Cardiac septum (tissue), 1 donor: ENCODE results near the gene NDUFB1. TPM values are rescaled to one million over a fixed set of nuclear protein-coding genes. Genes with fewer than 3 reads are reported as not detected.
A peak's percentile ranks its signal among the peaks of the same experiment; 100 is the strongest.

Experiments used
- DNase-seq: peaks from one replicate; pipeline ENCODE4 v3.0.0-alpha.2; 2020; ENCODE audit warnings: low spot score
- intact Hi-C: fragments of 100-400 bp; cut with DNase I; formaldehyde crosslinking; loops from one replicate; pipeline ENCODE4 v1.14.0; 2022
- long read RNA-seq: library from polyadenylated mRNA; unstranded; transcript quantifications from one replicate; pipeline ENCODE4 v2.0.0, GENCODE V29; 2021
- total RNA-seq: library from RNA; stranded (reverse); fragmentation: NEBNext Ultra II Directional; extraction: Animal tissue kit (Norgen Biotek cat#: 25700); gene quantifications from one replicate; pipeline ENCODE4 v1.2.1, GENCODE V29; 2021
- donor health status: DM: no; HTN: no; CAD: no.

Gene NDUFB1
- 410 TPM for total RNA-seq
- long read RNA-seq, transcript NDUFB1-202 (4 exons, 454 nt) = minor isoform, 9 of 208 reads
- long read RNA-seq, transcript NDUFB1-201 (3 exons, 528 nt) = major isoform, 193 of 208 reads
- long read RNA-seq, partial matches to known transcripts = 1 of 208 reads
- long read RNA-seq, other reads (novel, unspliced or antisense) = 4 of 208 reads

GRCh38 chr14:92121670-92122350 lies at the start of gene NDUFB1, which contains the start of gene CPSF2:
NDUFB1 (minus strand) TSS chr14:92121706; CDS start chr14:92117637, 4,069 bp downstream.
CPSF2 (plus strand) TSS chr14:92121969; CDS start chr14:92130985, 9,016 bp downstream.
- peak; percentile 95 for DNase-seq
- intact Hi-C loops = loop anchor here (2.0 to 5.0 kb wide), 4 partner anchors 15 to 560 kb away; partner anchors contain the start of gene ATXN3

DNA sequence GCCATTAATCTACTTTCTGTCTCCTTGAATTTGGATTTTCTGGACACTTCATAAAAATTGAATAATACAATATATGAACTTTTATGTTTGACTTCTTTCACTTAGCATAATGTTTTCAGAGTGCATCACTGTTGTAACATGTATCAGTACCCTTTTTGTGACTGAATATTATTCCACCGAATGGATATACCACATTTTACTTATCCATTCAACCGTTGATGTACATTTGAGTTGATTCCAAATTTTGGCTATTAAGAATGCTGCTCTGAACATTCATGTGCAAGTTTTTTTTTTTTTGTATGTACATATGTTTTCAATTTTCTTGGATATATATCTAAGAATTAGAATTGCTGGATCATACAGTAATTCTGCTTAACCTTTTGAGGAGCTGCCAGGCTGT lies 43.5 kb upstream of the NDUFB1 start:
- intact Hi-C loops = no loop called here
- DNase-seq = no peak

DNA sequence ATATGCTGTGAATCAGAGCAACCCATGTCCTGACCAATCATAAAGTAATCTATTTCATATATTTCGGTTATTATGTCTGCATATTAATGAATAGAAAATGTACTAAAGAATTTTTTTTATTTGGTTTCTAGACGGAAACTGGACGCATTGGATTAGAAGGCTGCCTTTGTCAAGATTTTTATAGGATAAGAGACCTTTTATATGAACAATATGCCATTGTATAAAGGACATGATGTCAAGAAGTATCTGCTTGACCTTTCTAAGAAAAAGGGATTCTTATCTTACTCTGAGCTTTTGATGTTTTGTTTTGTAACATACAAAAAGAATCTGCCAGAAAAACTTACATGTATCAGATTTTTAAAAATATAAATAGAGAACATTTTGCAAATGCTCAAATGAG lies 40.0 kb upstream of the NDUFB1 start:
- DNase-seq = no peak
- intact Hi-C loops = no loop called here

- DNase-seq = no peak
- intact Hi-C loops = no loop called here
Measured at GRCh38 chr14:92160619-92161018, 39.1 kb upstream of the NDUFB1 start.

DNA sequence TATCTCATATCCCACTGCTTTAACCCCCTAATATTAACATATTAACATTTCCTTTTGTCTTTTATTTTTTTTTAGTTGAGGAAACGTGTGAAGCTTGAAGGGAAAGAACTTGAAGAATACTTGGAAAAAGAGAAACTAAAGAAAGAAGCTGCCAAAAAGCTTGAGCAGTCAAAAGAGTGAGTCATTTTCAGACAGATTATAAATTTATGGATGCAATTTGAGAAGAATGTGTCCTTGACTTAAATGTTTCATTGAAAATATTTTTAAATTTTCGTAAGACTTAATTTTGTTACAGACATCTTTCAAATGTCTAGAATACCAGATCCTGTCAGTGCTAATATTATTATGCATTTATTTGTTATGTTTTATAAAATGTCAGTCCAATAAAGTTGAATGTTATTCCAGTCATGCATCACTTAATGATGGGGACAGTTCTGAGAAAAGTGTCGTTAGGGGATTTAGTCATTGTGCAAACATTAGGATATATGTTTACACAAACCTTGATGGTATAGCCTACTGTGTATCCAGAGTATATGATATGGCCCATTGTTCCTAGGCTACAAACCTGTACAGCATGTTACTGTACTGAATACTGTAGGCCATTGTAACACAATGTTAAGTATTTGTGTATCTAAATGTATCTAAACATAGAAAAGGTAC lies 32.9 kb upstream of the NDUFB1 start:
- DNase-seq = no peak
- intact Hi-C loops = no loop called here

GRCh38 chr14:92153581-92153980 lies 32.1 kb upstream of the NDUFB1 start:
- no peak for DNase-seq
- intact Hi-C loops = no loop called here

DNA sequence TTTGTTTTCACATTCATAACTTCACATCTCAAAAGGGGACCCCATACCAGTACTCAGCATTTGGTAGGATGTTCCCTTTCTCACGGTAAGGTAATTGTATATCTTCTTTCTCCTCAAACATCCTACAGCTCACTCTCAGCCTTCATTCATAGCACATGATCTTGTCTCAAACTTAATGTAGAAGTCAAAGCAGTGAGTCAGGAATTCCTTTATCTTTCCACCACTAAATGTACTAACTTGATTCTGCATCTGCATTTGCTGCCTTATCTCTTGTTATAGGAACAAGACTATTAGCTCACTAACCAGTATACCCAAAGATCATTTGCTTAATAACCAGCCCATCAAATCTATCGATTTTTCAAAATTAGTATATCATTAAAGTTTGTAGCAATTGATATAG lies 23.2 kb upstream of the NDUFB1 start:
- no peak for DNase-seq
- intact Hi-C loops = no loop called here

DNA sequence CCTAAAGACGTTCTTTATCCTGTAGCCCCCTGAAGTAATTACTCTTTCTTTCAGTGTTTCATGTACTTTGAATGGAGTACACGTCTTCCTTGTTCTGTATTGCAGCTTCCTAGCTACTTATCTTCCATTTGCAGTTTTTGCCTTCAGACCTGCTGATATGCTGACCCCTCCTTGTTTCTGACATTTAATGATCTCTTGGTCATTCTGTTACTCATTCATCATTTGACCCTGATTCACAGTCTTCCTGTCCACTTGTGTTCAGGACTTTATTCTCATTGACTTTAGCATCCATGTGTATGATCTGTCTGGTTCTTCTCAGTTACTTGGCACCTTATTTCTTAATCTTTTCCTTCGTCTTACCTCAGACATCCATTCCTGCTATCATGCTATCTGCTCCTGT lies 22.5 kb upstream of the NDUFB1 start:
- no peak for DNase-seq
- intact Hi-C loops = no loop called here

DNA sequence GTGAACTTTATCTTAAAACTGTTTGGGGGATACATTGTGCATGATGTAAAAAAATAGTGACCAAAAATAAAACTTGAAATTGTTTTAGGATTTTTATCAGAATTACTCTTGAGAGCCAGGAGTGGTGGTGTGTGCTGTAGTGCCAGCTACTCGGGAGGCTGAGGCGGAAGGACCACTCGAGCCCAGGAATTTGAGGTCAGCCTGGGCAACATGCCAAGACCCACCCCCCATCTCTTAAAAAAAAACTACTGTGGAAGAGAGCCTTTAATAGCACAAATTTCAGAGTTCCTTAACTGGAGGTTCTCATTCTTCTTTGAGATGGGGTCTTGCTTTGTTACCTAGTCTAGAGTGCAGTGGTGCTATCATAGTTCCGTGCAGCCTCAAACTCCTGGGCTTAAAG lies 21.8 kb upstream of the NDUFB1 start:
- intact Hi-C loops = no loop called here
- DNase-seq = no peak

DNA sequence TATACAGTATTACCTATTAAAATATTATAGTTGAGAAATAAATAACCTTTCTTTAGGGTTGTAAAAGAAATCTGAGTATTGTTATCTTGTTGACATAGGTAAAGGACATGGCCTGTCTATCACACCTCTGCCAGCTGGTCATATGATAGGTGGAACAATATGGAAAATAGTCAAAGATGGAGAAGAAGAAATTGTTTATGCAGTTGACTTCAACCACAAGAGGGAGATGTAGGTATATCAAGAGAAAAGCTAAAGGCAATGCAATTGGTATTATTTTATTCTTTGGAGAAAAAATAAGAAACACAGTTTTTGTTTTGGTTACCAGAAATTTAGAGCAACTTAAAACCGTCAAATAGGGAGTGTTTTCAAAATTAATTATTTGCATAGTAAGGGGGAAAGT lies 13.8 kb upstream of the NDUFB1 start:
- no peak for DNase-seq
- intact Hi-C loops = loop anchor here (5.0 kb wide), 1 partner anchor 547 kb away; no protein-coding TSS in a partner anchor

- intact Hi-C loops = no loop called here
- DNase-seq = no peak
Measured at GRCh38 chr14:92134456-92134855, 12.9 kb upstream of the NDUFB1 start.

DNA sequence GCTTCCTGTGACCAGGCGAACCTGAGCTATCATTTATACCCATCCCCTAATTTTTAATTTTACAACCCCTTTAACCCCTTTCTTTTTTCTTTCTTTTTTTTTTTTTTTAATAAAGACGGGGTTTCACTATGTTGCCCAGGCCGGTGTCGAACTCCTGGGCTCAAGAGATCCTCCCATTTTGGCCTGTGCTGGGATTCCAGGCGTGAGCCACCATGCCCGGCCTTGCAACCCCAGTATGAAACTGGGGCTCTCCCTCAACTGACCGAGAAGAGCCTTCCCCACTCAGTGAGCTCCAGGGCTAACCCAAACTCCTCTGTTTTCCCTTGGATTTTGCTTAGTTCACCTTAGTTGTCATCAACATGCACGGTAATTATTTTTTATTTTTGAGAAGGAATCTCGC lies 1.3 kb upstream of the NDUFB1 start:
- intact Hi-C loops = loop anchor here (5.0 kb wide), 3 partner anchors 85 to 560 kb away; no protein-coding TSS in a partner anchor
- DNase-seq = no peak

DNA sequence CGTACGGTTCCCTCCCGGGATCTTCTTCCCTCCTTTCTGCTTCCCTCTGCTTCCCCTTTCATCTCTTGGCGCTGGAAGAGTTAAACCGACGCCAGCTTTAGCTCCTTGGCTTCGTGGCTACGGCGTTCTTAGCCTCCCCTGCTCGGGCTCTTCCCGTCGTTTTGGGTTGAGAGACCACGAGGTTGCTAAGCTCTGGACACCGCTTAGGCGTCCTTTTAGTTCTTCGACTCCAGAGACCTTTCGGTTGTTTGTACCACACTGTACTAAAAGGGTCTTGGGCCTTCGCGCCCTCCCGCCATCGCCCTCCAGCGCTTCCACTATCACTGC lies 808 bp upstream of the NDUFB1 start:
- intact Hi-C loops = loop anchor here (5.0 kb wide), 3 partner anchors 85 to 560 kb away; no protein-coding TSS in a partner anchor
- DNase-seq = no peak

GRCh38 chr14:92121207-92121669 lies 268 bp downstream of the NDUFB1 start:
- no peak for DNase-seq
- intact Hi-C loops = loop anchor here (2.0 to 5.0 kb wide), 4 partner anchors 14 to 561 kb away; partner anchors contain the start of gene ATXN3

DNA sequence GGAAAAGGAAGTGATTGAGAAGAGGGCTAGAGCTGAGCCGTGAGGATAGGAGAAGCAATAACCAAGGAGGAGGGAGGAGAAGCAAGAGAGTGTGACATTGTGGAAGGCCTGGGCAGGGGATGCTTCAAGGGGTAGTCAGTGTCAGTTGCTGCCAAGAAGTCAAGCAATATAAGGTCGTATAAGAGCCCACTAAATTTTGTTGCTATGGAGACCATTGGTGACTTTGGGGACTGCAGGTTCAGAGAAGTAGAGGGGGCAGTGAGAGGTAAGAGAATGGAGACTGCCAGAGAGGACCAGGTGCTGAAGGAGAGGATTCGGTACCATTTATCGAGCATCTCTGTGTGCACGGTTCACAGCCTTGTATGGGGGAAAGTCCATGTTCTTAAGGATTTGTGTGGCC lies 12.0 kb downstream of the NDUFB1 start:
- DNase-seq = no peak
- intact Hi-C loops = no loop called here

- no peak for DNase-seq
- intact Hi-C loops = no loop called here
Measured at GRCh38 chr14:92108345-92109254, 12.9 kb downstream of the NDUFB1 start.

GRCh38 chr14:92106143-92106926 lies 15.2 kb downstream of the NDUFB1 start, which contains the start of gene ATXN3:
ATXN3 (minus strand) TSS chr14:92106582; CDS start chr14:92106552, 30 bp downstream.
- intact Hi-C loops = loop anchor here (1.0 to 2.0 kb wide), 2 partner anchors 14 to 67 kb away; partner anchors contain the start of genes CPSF2 and NDUFB1
- DNase-seq = peak; percentile 99

GRCh38 chr14:92105893-92106142 lies 15.7 kb downstream of the NDUFB1 start:
- intact Hi-C loops = loop anchor here (1.0 to 2.0 kb wide), 2 partner anchors 15 to 67 kb away; partner anchors contain the start of genes CPSF2 and NDUFB1
- DNase-seq = peak; percentile 76
